ENCODE measurements around the gene FMNL2.

The FMNL2 gene
- total RNA-seq = 0.86 to 1.5 (median 0.87) reads per million in 3 donors

DNA sequence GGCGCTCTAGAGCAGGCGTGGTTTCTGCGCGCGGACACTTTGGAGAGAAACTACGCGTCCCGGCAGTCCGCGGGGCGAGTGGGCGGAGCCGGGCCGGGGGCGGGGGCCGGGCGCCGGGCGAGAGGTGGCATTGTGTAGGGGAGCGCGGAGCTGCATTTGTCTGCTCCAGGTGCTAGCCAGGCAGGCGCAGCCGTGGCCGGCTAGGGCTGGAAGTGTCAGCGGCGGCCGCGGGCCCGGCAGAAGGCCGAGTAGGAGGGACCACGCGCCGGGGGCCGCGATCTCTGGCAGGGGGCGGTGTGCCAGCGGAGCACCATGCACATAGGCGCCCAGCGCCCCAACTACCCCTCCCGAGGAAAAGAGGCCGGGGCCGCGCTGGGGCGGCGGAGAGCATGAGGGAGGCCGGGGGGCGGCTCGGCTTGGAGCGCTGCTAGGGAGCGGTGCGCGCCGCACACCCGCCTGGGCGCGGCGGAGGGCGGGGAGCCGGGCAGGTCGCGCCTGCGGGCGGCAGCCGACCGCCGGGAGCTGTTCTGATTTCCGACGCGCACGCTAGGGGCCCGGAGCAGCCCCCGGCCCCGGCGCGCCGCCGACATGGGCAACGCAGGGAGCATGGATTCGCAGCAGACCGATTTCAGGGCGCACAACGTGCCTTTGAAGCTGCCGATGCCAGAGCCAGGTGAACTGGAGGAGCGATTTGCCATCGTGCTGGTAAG lies at the start of gene FMNL2:
FMNL2 (plus strand) TSS at position 159 of the 710 bp plus-strand sequence.
- Histone ChIP-seq H3K27me3 (replicated peaks; ENCODE audit: control insufficient read depth, insufficient read depth, low read length, poor library complexity, severe bottlenecking) (peaks cover 17% of the 10 kb centered on the region), H3K4me3 (ENCODE audit: insufficient read depth, low read depth, low read length, poor library complexity, severe bottlenecking) (peak within 1 kb of the TSS; percentile 53), H3K4me1 (ENCODE audit: control insufficient read depth, insufficient read depth, low read length, poor library complexity, severe bottlenecking) (peaks cover 4% of the 10 kb centered on the region), H3K9me3 (ENCODE audit: control insufficient read depth, low read length) (no peaks in the 10 kb centered on the region), H3K36me3 (ENCODE audit: control insufficient read depth, insufficient read depth, low read length) (no peaks in the 10 kb centered on the region), H3K27ac (ENCODE audit: insufficient read depth, low read length, poor library complexity, severe bottlenecking) (no peak within 1 kb of the TSS)
- DNase-seq = no peak

DNA sequence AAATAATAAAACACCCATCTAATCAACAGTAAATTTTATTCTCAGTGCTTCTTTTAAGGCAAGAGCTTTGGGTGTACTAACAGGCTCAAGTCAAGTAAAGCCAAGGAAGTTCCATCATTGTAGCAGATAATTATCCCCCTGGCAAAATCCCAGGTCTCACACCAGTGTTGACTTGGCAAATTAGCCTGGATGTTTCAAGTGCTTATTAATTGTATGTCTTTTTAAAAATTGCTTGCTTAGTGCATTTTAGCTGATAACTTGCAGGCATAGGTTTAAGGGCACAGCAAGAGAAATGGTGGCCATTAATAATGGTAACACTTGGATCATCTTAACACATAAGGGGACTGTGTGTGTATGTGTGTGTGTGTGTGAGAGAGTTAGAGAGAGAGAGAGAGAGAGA lies 42.0 kb upstream of the FMNL2 start:
- H3K4me1 ChIP-seq (ENCODE audit: control insufficient read depth, insufficient read depth, low read length, poor library complexity, severe bottlenecking) = no peaks in the 10 kb centered on the region
- H3K36me3 ChIP-seq (ENCODE audit: control insufficient read depth, insufficient read depth, low read length) = no peaks in the 10 kb centered on the region
- DNase-seq = no peak
- no peaks in the 10 kb centered on the region for H3K27me3 ChIP-seq (replicated peaks; ENCODE audit: control insufficient read depth, insufficient read depth, low read length, poor library complexity, severe bottlenecking)
- H3K4me3 ChIP-seq (ENCODE audit: insufficient read depth, low read depth, low read length, poor library complexity, severe bottlenecking) = no peak overlapping the region
- H3K9me3 ChIP-seq (ENCODE audit: control insufficient read depth, low read length) = no peaks in the 10 kb centered on the region
- H3K27ac ChIP-seq (ENCODE audit: insufficient read depth, low read length, poor library complexity, severe bottlenecking) = no peak overlapping the region

DNA sequence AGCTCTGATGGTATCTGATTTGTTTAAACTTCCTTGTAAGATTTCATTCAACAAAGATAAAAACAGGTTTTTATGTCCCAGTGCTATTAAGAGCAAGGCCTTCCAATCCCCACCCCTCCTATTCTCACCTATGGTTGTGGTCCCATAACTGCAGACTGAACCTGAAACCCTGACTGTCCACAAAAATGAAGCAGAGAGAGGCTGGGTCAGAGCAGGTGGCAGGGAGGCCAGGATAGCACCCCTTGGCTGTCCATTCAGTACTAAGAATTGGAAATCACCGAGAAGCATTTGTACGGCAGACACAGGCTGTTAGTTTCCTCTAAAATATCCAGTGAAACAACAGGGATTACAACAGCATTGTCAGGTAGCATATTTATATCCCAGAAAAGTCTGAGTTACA lies 37.3 kb upstream of the FMNL2 start:
- Histone ChIP-seq H3K9me3 (ENCODE audit: control insufficient read depth, low read length) (no peaks in the 10 kb centered on the region), H3K36me3 (ENCODE audit: control insufficient read depth, insufficient read depth, low read length) (no peaks in the 10 kb centered on the region), H3K27ac (ENCODE audit: insufficient read depth, low read length, poor library complexity, severe bottlenecking) (no peak overlapping the region), H3K4me1 (ENCODE audit: control insufficient read depth, insufficient read depth, low read length, poor library complexity, severe bottlenecking) (no peaks in the 10 kb centered on the region), H3K4me3 (ENCODE audit: insufficient read depth, low read depth, low read length, poor library complexity, severe bottlenecking) (no peak overlapping the region), H3K27me3 (replicated peaks; ENCODE audit: control insufficient read depth, insufficient read depth, low read length, poor library complexity, severe bottlenecking) (no peaks in the 10 kb centered on the region)
- no peak for DNase-seq

DNA sequence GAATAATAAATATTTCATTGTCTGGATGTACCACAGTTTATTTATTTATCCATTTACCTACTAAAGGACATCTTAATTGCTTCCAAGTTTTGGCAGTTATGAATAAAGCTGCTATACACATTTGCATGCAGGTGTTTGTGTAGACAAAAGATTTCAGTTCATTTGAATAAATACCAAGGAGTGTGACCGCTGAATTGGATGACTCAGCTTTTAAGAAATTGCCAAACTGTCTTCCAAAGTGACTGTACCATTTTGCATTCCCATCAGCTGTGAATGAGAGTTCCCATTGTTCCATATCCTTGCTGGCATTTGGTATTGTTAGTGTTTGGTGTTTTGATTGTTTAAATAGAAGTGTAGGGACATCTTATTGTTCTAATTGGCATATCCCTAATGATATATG lies 36.2 kb upstream of the FMNL2 start:
- Histone ChIP-seq H3K27me3 (replicated peaks; ENCODE audit: control insufficient read depth, insufficient read depth, low read length, poor library complexity, severe bottlenecking) (no peaks in the 10 kb centered on the region), H3K27ac (ENCODE audit: insufficient read depth, low read length, poor library complexity, severe bottlenecking) (no peak overlapping the region), H3K36me3 (ENCODE audit: control insufficient read depth, insufficient read depth, low read length) (no peaks in the 10 kb centered on the region), H3K9me3 (ENCODE audit: control insufficient read depth, low read length) (no peaks in the 10 kb centered on the region), H3K4me1 (ENCODE audit: control insufficient read depth, insufficient read depth, low read length, poor library complexity, severe bottlenecking) (no peaks in the 10 kb centered on the region), H3K4me3 (ENCODE audit: insufficient read depth, low read depth, low read length, poor library complexity, severe bottlenecking) (no peak overlapping the region)
- DNase-seq = no peak

DNA sequence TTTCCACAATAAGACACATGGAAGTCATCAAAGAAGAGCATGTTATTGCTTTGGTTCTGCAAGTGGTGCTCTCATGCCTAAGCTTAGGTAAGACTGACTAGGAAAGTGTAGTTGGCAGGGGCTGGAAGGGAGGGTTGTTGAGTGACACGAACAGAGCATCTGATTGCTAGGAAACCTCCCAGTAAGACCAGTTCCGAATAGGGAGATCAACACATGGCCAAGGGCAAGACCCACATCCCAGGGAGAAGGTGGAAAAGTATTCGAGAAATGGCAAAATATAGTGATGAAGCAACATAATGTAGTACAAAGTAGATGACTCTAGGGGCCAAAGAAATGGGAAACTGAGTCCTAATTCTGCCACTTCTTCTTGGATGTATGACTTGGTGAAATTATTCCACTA lies 33.8 kb upstream of the FMNL2 start:
- DNase-seq = no peak
- Histone ChIP-seq H3K36me3 (ENCODE audit: control insufficient read depth, insufficient read depth, low read length) (no peaks in the 10 kb centered on the region), H3K9me3 (ENCODE audit: control insufficient read depth, low read length) (no peaks in the 10 kb centered on the region)

DNA sequence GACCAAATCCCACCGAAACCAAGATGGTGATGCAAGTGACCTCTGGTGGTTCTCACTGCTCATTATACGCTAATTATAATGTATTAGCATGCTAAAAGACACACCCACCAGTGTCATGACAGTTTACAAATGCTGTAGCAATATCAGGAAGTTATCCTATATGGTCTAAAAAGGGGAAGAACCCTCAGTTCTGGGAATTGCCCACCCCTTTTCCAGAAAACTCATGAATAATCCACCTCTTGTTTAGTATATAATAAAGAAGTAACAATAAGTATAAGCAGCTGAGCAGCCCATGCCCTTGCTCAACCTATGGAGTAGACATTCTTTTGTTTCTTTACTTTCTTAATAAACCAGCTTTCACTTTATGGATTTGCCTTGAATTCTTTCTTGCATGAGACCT lies 31.0 kb upstream of the FMNL2 start:
- H3K27me3 ChIP-seq (replicated peaks; ENCODE audit: control insufficient read depth, insufficient read depth, low read length, poor library complexity, severe bottlenecking) = no peaks in the 10 kb centered on the region
- no peaks in the 10 kb centered on the region for H3K4me1 ChIP-seq (ENCODE audit: control insufficient read depth, insufficient read depth, low read length, poor library complexity, severe bottlenecking)
- H3K4me3 ChIP-seq (ENCODE audit: insufficient read depth, low read depth, low read length, poor library complexity, severe bottlenecking) = no peak overlapping the region
- H3K9me3 ChIP-seq (ENCODE audit: control insufficient read depth, low read length) = no peaks in the 10 kb centered on the region
- DNase-seq = no peak
- no peaks in the 10 kb centered on the region for H3K36me3 ChIP-seq (ENCODE audit: control insufficient read depth, insufficient read depth, low read length)
- H3K27ac ChIP-seq (ENCODE audit: insufficient read depth, low read length, poor library complexity, severe bottlenecking) = no peak overlapping the region

More for the DNA sequence above, 33.8 kb upstream of the FMNL2 start:
- H3K27me3 ChIP-seq (replicated peaks; ENCODE audit: control insufficient read depth, insufficient read depth, low read length, poor library complexity, severe bottlenecking) = no peaks in the 10 kb centered on the region
- no peak overlapping the region for H3K27ac ChIP-seq (ENCODE audit: insufficient read depth, low read length, poor library complexity, severe bottlenecking)
- no peaks in the 10 kb centered on the region for H3K4me1 ChIP-seq (ENCODE audit: control insufficient read depth, insufficient read depth, low read length, poor library complexity, severe bottlenecking)
- no peak overlapping the region for H3K4me3 ChIP-seq (ENCODE audit: insufficient read depth, low read depth, low read length, poor library complexity, severe bottlenecking)

DNA sequence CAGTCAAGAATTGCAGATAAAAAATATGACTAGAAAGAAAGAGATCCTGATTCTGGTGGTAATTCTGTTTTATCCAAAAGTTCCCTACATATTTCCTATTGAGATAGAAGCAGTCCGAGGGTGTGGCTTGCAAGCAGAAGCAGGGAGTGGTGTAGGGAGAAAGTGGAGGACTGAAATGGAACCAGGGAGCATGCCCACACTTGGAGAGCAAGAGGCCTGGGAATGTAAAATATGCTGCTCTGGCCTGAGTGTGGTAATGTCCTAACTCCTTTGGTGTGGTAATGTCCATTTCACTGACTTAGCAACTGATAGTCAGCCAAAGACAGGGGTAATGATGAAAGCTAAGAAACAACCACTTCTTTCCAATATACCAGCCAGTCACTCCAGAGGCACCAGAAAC lies 30.1 kb upstream of the FMNL2 start:
- DNase-seq = no peak
- H3K4me1 ChIP-seq (ENCODE audit: control insufficient read depth, insufficient read depth, low read length, poor library complexity, severe bottlenecking) = no peaks in the 10 kb centered on the region
- H3K9me3 ChIP-seq (ENCODE audit: control insufficient read depth, low read length) = no peaks in the 10 kb centered on the region
- no peaks in the 10 kb centered on the region for H3K36me3 ChIP-seq (ENCODE audit: control insufficient read depth, insufficient read depth, low read length)
- H3K4me3 ChIP-seq (ENCODE audit: insufficient read depth, low read depth, low read length, poor library complexity, severe bottlenecking) = no peak overlapping the region
- no peaks in the 10 kb centered on the region for H3K27me3 ChIP-seq (replicated peaks; ENCODE audit: control insufficient read depth, insufficient read depth, low read length, poor library complexity, severe bottlenecking)
- H3K27ac ChIP-seq (ENCODE audit: insufficient read depth, low read length, poor library complexity, severe bottlenecking) = no peak overlapping the region

DNA sequence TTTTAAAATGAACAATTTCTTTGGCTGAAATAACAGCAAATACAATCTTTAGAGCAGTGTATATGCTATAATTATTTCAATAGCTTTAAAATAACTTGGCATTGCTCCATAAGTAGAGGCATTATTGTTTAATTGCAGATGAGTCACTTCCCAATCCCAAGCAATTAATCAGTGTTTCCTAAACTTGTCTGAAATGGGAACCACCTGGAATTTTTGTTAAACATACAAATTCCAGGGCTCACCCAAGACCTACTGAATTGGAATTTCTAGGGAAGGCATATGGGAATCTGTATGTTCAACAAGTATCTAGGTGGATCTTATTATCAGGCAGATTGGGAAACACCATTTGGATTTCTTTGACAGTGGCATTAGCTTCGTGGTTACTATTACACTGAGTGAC lies 27.1 kb upstream of the FMNL2 start:
- H3K27ac ChIP-seq (ENCODE audit: insufficient read depth, low read length, poor library complexity, severe bottlenecking) = no peak overlapping the region
- no peaks in the 10 kb centered on the region for H3K4me1 ChIP-seq (ENCODE audit: control insufficient read depth, insufficient read depth, low read length, poor library complexity, severe bottlenecking)
- H3K36me3 ChIP-seq (ENCODE audit: control insufficient read depth, insufficient read depth, low read length) = no peaks in the 10 kb centered on the region
- no peaks in the 10 kb centered on the region for H3K27me3 ChIP-seq (replicated peaks; ENCODE audit: control insufficient read depth, insufficient read depth, low read length, poor library complexity, severe bottlenecking)
- DNase-seq = no peak
- no peak overlapping the region for H3K4me3 ChIP-seq (ENCODE audit: insufficient read depth, low read depth, low read length, poor library complexity, severe bottlenecking)
- no peaks in the 10 kb centered on the region for H3K9me3 ChIP-seq (ENCODE audit: control insufficient read depth, low read length)

DNA sequence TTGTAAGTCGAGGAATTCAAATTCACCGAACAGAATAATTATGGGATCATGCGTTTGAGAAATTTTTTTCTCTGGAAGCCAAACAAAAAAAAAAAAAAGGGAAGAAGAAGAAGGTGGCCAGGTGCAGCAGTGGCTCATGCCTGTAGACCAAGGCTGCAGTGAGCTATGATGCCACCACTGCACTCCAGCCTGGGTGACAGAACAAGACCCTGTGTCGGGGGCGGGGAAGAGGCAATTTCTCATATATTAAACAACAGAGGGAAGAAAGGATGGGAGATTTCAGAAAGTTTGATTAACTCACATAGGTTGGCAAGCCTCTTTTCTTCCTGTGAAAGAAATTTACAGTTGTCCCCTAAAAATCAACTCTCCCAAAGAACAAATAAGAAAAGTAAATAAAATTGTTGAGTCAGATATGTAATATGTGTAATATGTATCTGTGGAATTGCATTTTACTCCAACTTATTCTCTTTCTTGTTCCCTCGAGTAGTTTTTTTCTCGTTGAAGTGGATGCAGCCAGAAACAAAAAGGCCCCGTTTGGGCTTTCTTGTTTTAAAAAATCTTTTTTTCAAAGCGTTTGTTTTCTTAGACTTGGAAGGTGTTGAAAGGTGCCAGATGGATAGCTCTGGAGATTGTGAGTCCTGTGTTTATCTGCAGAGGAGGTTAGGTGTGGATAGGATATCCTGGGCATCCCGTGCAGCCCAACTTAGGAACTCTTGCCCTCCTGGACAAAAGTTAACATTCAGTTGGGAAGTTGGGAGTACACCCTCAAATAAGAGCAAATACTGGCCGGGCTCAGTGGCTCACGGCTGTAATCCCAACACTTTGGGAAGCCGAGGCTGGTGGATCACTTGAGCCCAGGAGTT lies 25.4 kb upstream of the FMNL2 start:
- no peak for DNase-seq
- no peaks in the 10 kb centered on the region for H3K4me1 ChIP-seq (ENCODE audit: control insufficient read depth, insufficient read depth, low read length, poor library complexity, severe bottlenecking)
- no peaks in the 10 kb centered on the region for H3K9me3 ChIP-seq (ENCODE audit: control insufficient read depth, low read length)
- no peaks in the 10 kb centered on the region for H3K27me3 ChIP-seq (replicated peaks; ENCODE audit: control insufficient read depth, insufficient read depth, low read length, poor library complexity, severe bottlenecking)
- no peak overlapping the region for H3K4me3 ChIP-seq (ENCODE audit: insufficient read depth, low read depth, low read length, poor library complexity, severe bottlenecking)
- H3K36me3 ChIP-seq (ENCODE audit: control insufficient read depth, insufficient read depth, low read length) = no peaks in the 10 kb centered on the region
- no peak overlapping the region for H3K27ac ChIP-seq (ENCODE audit: insufficient read depth, low read length, poor library complexity, severe bottlenecking)

Measured in effector memory CD4-positive, alpha-beta T cell (primary cell).